Right atrium auricular region (tissue), 2 donors: Measurements from ENCODE around the gene PCDHGC5. TPM values are rescaled to one million over a fixed set of nuclear protein-coding genes. Genes with fewer than 3 reads are reported as not detected.
A peak's percentile ranks its signal among the peaks of the same experiment; 100 is the strongest.

Experiments used
- DNase-seq: peaks from one replicate; pipeline ENCODE4 v3.0.0-alpha.2; 2019; ENCODE audit warnings: low spot score
- H3K27ac ChIP-seq, 2 donors: fragments of 200-600 bp; sonication (generic); 1 replicate in 1 of 2; 2 replicates in 1 of 2; pipeline ENCODE4 v1.5.1; 2016 to 2019
- H3K27me3 ChIP-seq, 2 donors: fragments of 200-600 bp; sonication (generic); one replicate each; pipeline versions ENCODE4 v1.5.1 to v1.6.0; 2017 to 2019
- H3K36me3 ChIP-seq: fragments of 200-600 bp; sonication (generic); one replicate; pipeline ENCODE4 v1.5.1; 2016
- H3K4me1 ChIP-seq, 2 donors: fragments of 200-600 bp; sonication (generic); one replicate each; pipeline versions ENCODE4 v1.5.1 to v1.6.0; 2017 to 2019
- H3K4me3 ChIP-seq, 2 donors: fragments of 200-600 bp; sonication (generic); 1 replicate in 1 of 2; 2 replicates in 1 of 2; pipeline ENCODE4 v1.5.1; 2017 to 2019; ENCODE audit warnings: mild to moderate bottlenecking in 1 of 2, moderate library complexity in 1 of 2
- H3K9me3 ChIP-seq, 2 donors: fragments of 200-600 bp; sonication (generic); one replicate each; pipeline ENCODE4 v1.5.1; 2019
- CTCF ChIP-seq, 2 donors: fragments of 200-600 bp; sonication (generic); IDR thresholded peaks; one replicate each; pipeline ENCODE4 v1.5.1; 2019; ENCODE audit warnings: antibody characterized with exemption in 2 of 2
- total RNA-seq, 2 donors: library from RNA; depleted of rRNA; stranded (reverse); fragments of >200 nt; gene quantifications; one replicate each; pipeline ENCODE4 v1.1.0, GENCODE V29; 2016

PCDHGC5 gene
- total RNA-seq, 2 donors from 2014 or later, result 1.4 to 1.7 TPM

- no peak for DNase-seq
- H3K27me3 ChIP-seq, result no peaks in the 10 kb centered on the region
- H3K27ac ChIP-seq, result peak overlapping the region; percentile 76 to 85
- no peaks in the 10 kb centered on the region for H3K9me3 ChIP-seq
- peaks cover 33% of the 10 kb centered on the region for H3K36me3 ChIP-seq
- no peak for TF ChIP-seq CTCF (IDR thresholded peaks at IDR 0.05)
- H3K4me3 ChIP-seq, result no peak overlapping the region
- peaks cover 0 to 57% of the 10 kb centered on the region in 2 donors for H3K4me1 ChIP-seq
Observed at GRCh38 chr5:141515141-141515540, 26.3 kb downstream of the PCDHGC5 start.

GRCh38 chr5:141515946-141516671 lies 27.2 kb downstream of the PCDHGC5 start:
- Histone ChIP-seq H3K36me3 (peaks cover 34% of the 10 kb centered on the region), H3K4me3 (no peak overlapping the region)
- TF ChIP-seq CTCF (IDR thresholded peaks at IDR 0.05), result no peak

DNA sequence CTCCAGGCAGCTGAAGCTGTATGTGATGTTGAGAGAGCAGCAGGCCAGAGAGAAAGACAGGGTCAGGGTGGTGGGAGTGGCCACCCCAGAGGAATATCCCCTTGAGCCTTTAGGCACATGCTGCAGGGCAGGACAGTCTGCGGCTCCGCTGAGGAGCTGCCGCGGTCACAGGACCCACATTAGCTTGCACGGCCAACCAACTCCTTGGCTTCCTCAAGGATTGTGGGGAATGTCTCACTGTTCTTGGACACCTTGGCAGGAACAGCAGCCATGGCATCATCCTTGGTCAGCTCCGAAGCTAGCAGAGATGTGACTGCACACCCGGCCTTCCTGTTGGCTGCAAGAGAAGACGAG lies 27.8 kb downstream of the PCDHGC5 start:
- DNase-seq, result no peak
- no peaks in the 10 kb centered on the region for H3K27me3 ChIP-seq
- peak overlapping the region; percentile 50 to 76 for H3K27ac ChIP-seq
- H3K36me3 ChIP-seq, result peaks cover 33% of the 10 kb centered on the region
- H3K4me1 ChIP-seq, result peaks cover 0 to 71% of the 10 kb centered on the region in 2 donors
- H3K4me3 ChIP-seq, result no peak overlapping the region
- TF ChIP-seq CTCF (IDR thresholded peaks at IDR 0.05), result no peak
- no peaks in the 10 kb centered on the region for H3K9me3 ChIP-seq

More at GRCh38 chr5:141515946-141516671, 27.2 kb downstream of the PCDHGC5 start:
- Histone ChIP-seq H3K4me1 (peaks cover 0 to 66% of the 10 kb centered on the region in 2 donors), H3K9me3 (no peaks in the 10 kb centered on the region), H3K27ac (peak overlapping the region; percentile 50 to 76), H3K27me3 (no peaks in the 10 kb centered on the region)
- no peak for DNase-seq

GRCh38 chr5:141517312-141517711 lies 28.4 kb downstream of the PCDHGC5 start:
- TF ChIP-seq CTCF (IDR thresholded peaks at IDR 0.05), result no peak
- peak overlapping the region in 1 of 2 donors; percentile 76 for H3K27ac ChIP-seq

DNA sequence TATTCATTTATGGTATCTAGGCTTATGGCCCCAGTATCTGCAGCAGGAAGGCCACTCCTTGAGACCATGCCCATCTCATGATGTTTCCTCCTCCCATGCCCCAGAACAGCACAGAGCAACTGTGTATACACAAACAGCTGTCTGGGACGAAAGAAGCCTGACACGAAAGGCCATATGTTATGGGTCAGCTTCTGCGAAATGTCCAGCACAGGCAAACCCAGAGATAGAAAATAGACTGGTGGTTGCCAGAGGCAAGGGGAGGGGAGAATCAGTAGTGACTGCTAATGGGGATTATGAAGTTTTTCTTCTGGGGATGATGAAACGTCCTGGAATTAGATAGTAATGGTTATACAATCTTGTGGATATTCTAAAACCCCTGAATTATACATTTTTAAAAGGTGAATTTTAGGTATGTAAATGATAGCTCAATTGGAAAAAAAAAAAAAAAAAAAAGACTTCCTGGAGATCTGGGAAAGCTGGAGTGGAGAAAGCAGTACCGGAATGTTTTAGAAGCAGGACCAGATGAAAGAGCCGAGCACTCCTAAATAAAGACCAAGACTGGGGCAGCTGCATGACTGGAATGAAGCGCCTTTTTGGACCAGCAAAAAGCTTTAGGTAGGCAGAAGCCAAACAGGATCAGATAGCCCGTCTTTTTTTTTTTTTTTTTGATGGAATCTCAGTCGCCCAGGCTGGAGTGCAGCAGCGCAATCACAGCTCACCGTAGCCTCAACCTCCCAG lies 29.2 kb downstream of the PCDHGC5 start:
- Histone ChIP-seq H3K4me1 (peaks cover 0 to 71% of the 10 kb centered on the region in 2 donors), H3K36me3 (peaks cover 28% of the 10 kb centered on the region), H3K27me3 (no peaks in the 10 kb centered on the region), H3K27ac (peak overlapping the region in 1 of 2 donors; percentile 76), H3K9me3 (no peaks in the 10 kb centered on the region), H3K4me3 (no peak overlapping the region)
- no peak for TF ChIP-seq CTCF (IDR thresholded peaks at IDR 0.05)
- no peak for DNase-seq

More at GRCh38 chr5:141517312-141517711, 28.4 kb downstream of the PCDHGC5 start:
- H3K36me3 ChIP-seq, result peaks cover 28% of the 10 kb centered on the region
- peaks cover 0 to 73% of the 10 kb centered on the region in 2 donors for H3K4me1 ChIP-seq
- no peaks in the 10 kb centered on the region for H3K27me3 ChIP-seq
- DNase-seq, result no peak
- no peak overlapping the region for H3K4me3 ChIP-seq
- no peaks in the 10 kb centered on the region for H3K9me3 ChIP-seq
